DND-41 (cell line): ENCODE measurements around the gene NKAIN4.

Experiments used
- ATAC-seq: fragments of 200-7000 bp; cut with Tn5 transposase; 3 replicates; pipeline ENCODE4 v1.9.1; 2021; ENCODE audit warnings: low read depth; ENCODE audit not compliant: insufficient read depth
- DNase-seq: peaks from one replicate; pipeline ENCODE4 v3.0.0-alpha.2; 2020
- H2AFZ ChIP-seq: 2 replicates; pipeline ENCODE4 v1.6.0; 2012; ENCODE audit warnings: low read depth, low read length
- H3K27ac ChIP-seq: 2 replicates; pipeline ENCODE4 v1.5.1; 2012; ENCODE audit warnings: low read length, inconsistent platforms
- H3K27me3 ChIP-seq: fragments of 200-600 bp; sonication (generic); 2 replicates; pipeline ENCODE4 v1.6.0; 2012; ENCODE audit warnings: low read length, mild to moderate bottlenecking, inconsistent platforms; ENCODE audit not compliant: insufficient read depth, poor library complexity
- H3K36me3 ChIP-seq: 2 replicates; pipeline ENCODE4 v1.5.1; 2012; ENCODE audit warnings: low read length, inconsistent platforms; ENCODE audit not compliant: insufficient read depth
- H3K4me1 ChIP-seq: 2 replicates; pipeline ENCODE4 v1.5.1; 2012; ENCODE audit warnings: mild to moderate bottlenecking, low read length; ENCODE audit not compliant: insufficient read depth
- H3K4me2 ChIP-seq: 2 replicates; pipeline ENCODE4 v1.6.0; 2012; ENCODE audit warnings: mild to moderate bottlenecking, moderate library complexity, low read length, inconsistent platforms; ENCODE audit not compliant: insufficient read depth
- H3K4me3 ChIP-seq, 2 experiments: fragments of 200-600 bp in 1 of 2; shearing (Covaris generic) in 1 of 2; 2 replicates each; pipeline ENCODE4 v1.5.1; 2012 to 2016; ENCODE audit warnings: inconsistent platforms in 2 of 2, low read length in 2 of 2, mild to moderate bottlenecking in 2 of 2, low read depth in 1 of 2, moderate library complexity in 1 of 2
- H3K79me2 ChIP-seq: 2 replicates; pipeline ENCODE4 v1.6.0; 2012; ENCODE audit warnings: low read length, inconsistent platforms; ENCODE audit not compliant: insufficient read depth
- H3K9ac ChIP-seq: 2 replicates; pipeline ENCODE4 v1.6.0; 2012; ENCODE audit warnings: low read depth, mild to moderate bottlenecking, inconsistent platforms, low read length, moderate library complexity
- H3K9me3 ChIP-seq: 2 replicates; pipeline ENCODE4 v1.5.1; 2012; ENCODE audit warnings: low read length, moderate library complexity, mild to moderate bottlenecking, inconsistent platforms; ENCODE audit not compliant: insufficient read depth, severe bottlenecking
- H4K20me1 ChIP-seq: 2 replicates; pipeline ENCODE4 v1.6.0; 2012; ENCODE audit warnings: low read length; ENCODE audit not compliant: insufficient read depth
- CTCF ChIP-seq: IDR thresholded peaks from 2 replicates; pipeline ENCODE4 v1.5.1; 2012; ENCODE audit warnings: borderline replicate concordance, low read length, moderate library complexity, mild to moderate bottlenecking; ENCODE audit not compliant: poor library complexity, severe bottlenecking; ENCODE audit errors: extremely low read depth
- EZH2 ChIP-seq: IDR thresholded peaks from 3 replicates; pipeline ENCODE4 v1.6.1; 2012; ENCODE audit warnings: borderline replicate concordance, low read depth, mild to moderate bottlenecking, moderate library complexity, low read length, inconsistent platforms; ENCODE audit not compliant: severe bottlenecking

Gene NKAIN4

GRCh38 chr20:63224412-63225081 is 29.7 kb downstream of the NKAIN4 start:
- Histone ChIP-seq H3K4me1 (no peaks in the 10 kb centered on the region), H3K79me2 (no peaks in the 10 kb centered on the region), H3K27ac (no peak overlapping the region), H2AFZ (no peak overlapping the region), H3K9me3 (no peaks in the 10 kb centered on the region), H3K9ac (no peak overlapping the region), H3K27me3 (peaks cover 16% of the 10 kb centered on the region), H3K4me2 (no peak overlapping the region), H3K36me3 (no peaks in the 10 kb centered on the region), H4K20me1 (peaks cover 19% of the 10 kb centered on the region), H3K4me3 (no peak overlapping the region)
- DNase-seq (no peak), ATAC-seq (no peak)
- TF ChIP-seq EZH2: no peak
- TF ChIP-seq CTCF: no peak

GRCh38 chr20:63223826-63224207 is 30.4 kb downstream of the NKAIN4 start:
- Histone ChIP-seq H3K9me3 (no peaks in the 10 kb centered on the region), H3K36me3 (no peaks in the 10 kb centered on the region), H3K4me3 (no peak overlapping the region), H2AFZ (no peak overlapping the region), H4K20me1 (peaks cover 16% of the 10 kb centered on the region), H3K79me2 (no peaks in the 10 kb centered on the region), H3K9ac (no peak overlapping the region), H3K4me1 (no peaks in the 10 kb centered on the region), H3K27ac (no peak overlapping the region), H3K4me2 (no peak overlapping the region), H3K27me3 (peaks cover 11% of the 10 kb centered on the region)
- DNase-seq (no peak), ATAC-seq (no peak)
- TF ChIP-seq CTCF (no peak), EZH2 (no peak)

- no peak overlapping the region for H3K9ac ChIP-seq
- H2AFZ ChIP-seq: no peak overlapping the region
- no peak for TF ChIP-seq EZH2
- TF ChIP-seq CTCF: peak; percentile 95
- H4K20me1 ChIP-seq: peaks cover 16% of the 10 kb centered on the region
- H3K4me3 ChIP-seq: no peak overlapping the region
- H3K4me2 ChIP-seq: no peak overlapping the region
- ATAC-seq (peak; percentile 79), DNase-seq (peak; percentile 63)
- H3K4me1 ChIP-seq: no peaks in the 10 kb centered on the region
- H3K79me2 ChIP-seq: no peaks in the 10 kb centered on the region
- H3K27ac ChIP-seq: no peak overlapping the region
- no peaks in the 10 kb centered on the region for H3K9me3 ChIP-seq
- H3K27me3 ChIP-seq: peaks cover 11% of the 10 kb centered on the region
- H3K36me3 ChIP-seq: no peaks in the 10 kb centered on the region
Observed at GRCh38 chr20:63223121-63223825, 31.0 kb downstream of the NKAIN4 start.
